Panc1 (cell line): ENCODE results near the gene ORC4. TPM values are rescaled to one million over a fixed set of nuclear protein-coding genes. Genes with fewer than 3 reads are reported as not detected.
"Not testable (repeated sequence)": the region's sequence is repeated elsewhere in the genome, so short reads cannot be mapped to it uniquely, and the experiment has no call there.

ENCODE experiments used
- ATAC-seq: fragments of 200-7000 bp; cut with Tn5 transposase; 2 replicates; pipeline ENCODE4 v1.9.1; 2020; ENCODE audit warnings: mild to moderate bottlenecking, moderate library complexity
- BruUV-seq: library from RNA; stranded (reverse); fragments of 400-500 nt; replicated peaks from 2 replicates; lab custom pipeline; 2021; lab: Mats Ljungman, UMichigan
- CTCF ChIA-PET: fragments of 300-600 bp; sonication (Branson Sonifier 250); formaldehyde crosslinking; loops from one replicate; lab custom pipeline; 2022; ENCODE audit warnings: antibody characterized with exemption; lab: Charles Lee
- POLR2A ChIA-PET: fragments of 300-600 bp; sonication (Branson Sonifier 250); formaldehyde crosslinking; loops from one replicate; lab custom pipeline; 2022; ENCODE audit warnings: antibody characterized with exemption; lab: Charles Lee
- DNase-seq: peaks from one replicate; pipeline ENCODE4 v3.0.0-alpha.2; 2010; ENCODE audit warnings: low read depth, low spot score
- H3K27ac ChIP-seq: 2 replicates; pipeline ENCODE4 v1.5.1; 2011; ENCODE audit warnings: mild to moderate bottlenecking, low read length, inconsistent platforms
- H3K27me3 ChIP-seq: fragments of 200-500 bp; sonication (Bioruptor generic); 2 replicates; pipeline ENCODE4 v1.6.0; 2014; ENCODE audit warnings: low read length, inconsistent platforms; ENCODE audit not compliant: control insufficient read depth, insufficient read depth
- H3K36me3 ChIP-seq: fragments of 200-500 bp; sonication (Bioruptor generic); 2 replicates; pipeline ENCODE4 v1.5.1; 2014; ENCODE audit warnings: inconsistent platforms, mild to moderate bottlenecking, low read length, moderate library complexity; ENCODE audit not compliant: control insufficient read depth, insufficient read depth
- H3K4me1 ChIP-seq: 2 replicates; pipeline ENCODE4 v1.5.1; 2011; ENCODE audit warnings: inconsistent platforms, mild to moderate bottlenecking, low read length, moderate library complexity; ENCODE audit not compliant: control insufficient read depth, insufficient read depth
- H3K4me3 ChIP-seq, 2 experiments: 2 replicates each; pipeline ENCODE4 v1.5.1; 2011 to 2012; ENCODE audit warnings: low read depth in 2 of 2, low read length in 2 of 2, mild to moderate bottlenecking in 2 of 2, inconsistent platforms in 1 of 2, moderate library complexity in 1 of 2
- H3K9me3 ChIP-seq: fragments of 200-500 bp; sonication (Bioruptor generic); 2 replicates; pipeline ENCODE4 v1.5.1; 2014; ENCODE audit warnings: low read depth, mild to moderate bottlenecking, inconsistent platforms, low read length, moderate library complexity; ENCODE audit not compliant: control insufficient read depth, insufficient read depth
- CTCF ChIP-seq: fragments of 450-650 bp; IDR thresholded peaks from 2 replicates; pipeline ENCODE4 v1.5.1; 2017; ENCODE audit warnings: mild to moderate bottlenecking
- POLR2AphosphoS5 ChIP-seq: IDR thresholded peaks from 2 replicates; pipeline ENCODE4 v1.6.1; 2012; ENCODE audit warnings: mild to moderate bottlenecking, low read depth, low read length, moderate library complexity
- REST ChIP-seq, 2 experiments: IDR thresholded peaks; 2 replicates each; pipeline ENCODE4 v1.6.1; 2011 to 2012; ENCODE audit warnings: low read depth in 2 of 2, control low read depth in 1 of 2, low read length in 1 of 2, mild to moderate bottlenecking in 1 of 2, moderate library complexity in 1 of 2; ENCODE audit not compliant: insufficient read depth in 1 of 2
- SIN3A ChIP-seq: IDR thresholded peaks from 2 replicates; pipeline ENCODE4 v1.6.1; 2012; ENCODE audit warnings: low read depth, mild to moderate bottlenecking, low read length, moderate library complexity, borderline replicate concordance; ENCODE audit not compliant: insufficient read depth
- TCF7L2 ChIP-seq: IDR thresholded peaks from 2 replicates; pipeline ENCODE4 v1.6.1; 2011; ENCODE audit warnings: mild to moderate bottlenecking, low read depth, low read length, inconsistent platforms
- in situ Hi-C: cut with HindIII; loops from 2 replicates; pipeline ENCODE4 v1.10.0; 2016; ENCODE audit warnings: low sequenced_read_pairs, low pct_unique_long_range_greater_than_20kb
- intact Hi-C: fragments of 100-400 bp; cut with micrococcal nuclease; formaldehyde crosslinking; loops from one replicate; pipeline ENCODE4 v1.10.0; 2022; ENCODE audit not compliant: unreplicated experiment
- total RNA-seq: library from RNA; stranded (reverse); gene quantifications from one replicate; pipeline ENCODE4 v1.2.1, GENCODE V29; 2021; ENCODE audit not compliant: unreplicated experiment

The ORC4 gene
- total RNA-seq, 1 experiment from 2014 or later = 43.3 TPM

GRCh38 chr2:147996828-147997227 is 23.7 kb downstream of the ORC4 start:
- H3K36me3 ChIP-seq = no peaks in the 10 kb centered on the region
- intact Hi-C loops = loop anchor here (10.0 kb wide), 1 partner anchor 208 kb away; no protein-coding TSS in a partner anchor
- DNase-seq = no peak

GRCh38 chr2:147994965-147995364 is 25.6 kb downstream of the ORC4 start:
- DNase-seq, POLR2A ChIA-PET, H3K27ac ChIP-seq, H3K9me3 ChIP-seq, in situ Hi-C loops, H3K36me3 ChIP-seq, BruUV-seq, CTCF ChIA-PET, H3K4me3 ChIP-seq, H3K4me1 ChIP-seq, ATAC-seq, H3K27me3 ChIP-seq: not testable (repeated sequence)
- intact Hi-C loops = loop anchor here (10.0 kb wide), 1 partner anchor 210 kb away; no protein-coding TSS in a partner anchor

More at GRCh38 chr2:147996828-147997227, 23.7 kb downstream of the ORC4 start:
- ATAC-seq = no peak
- no peak overlapping the region for H3K4me3 ChIP-seq
- H3K9me3 ChIP-seq = peaks cover 10% of the 10 kb centered on the region; the same call in 1 of the 2 replicates
- H3K27me3 ChIP-seq = no peaks in the 10 kb centered on the region
- no peak overlapping the region for H3K27ac ChIP-seq
- CTCF ChIA-PET = no interaction called here
- in situ Hi-C loops = no loop called here
- H3K4me1 ChIP-seq = 0 out of 2 replicates have a peak, but pooled peaks cover 3% of the 10 kb centered on the region
- POLR2A ChIA-PET = no interaction called here
- no TSS peak for BruUV-seq
- TF ChIP-seq CTCF = no peak
- no peak for TF ChIP-seq TCF7L2
- no peak for TF ChIP-seq POLR2AphosphoS5
- TF ChIP-seq REST (IDR thresholded peaks at IDR 0.05; ENCODE audit: insufficient read depth in 1 of 2, low read depth in 2 of 2, low read length in 1 of 2) = no peak
- no peak for TF ChIP-seq SIN3A

- H3K4me1 ChIP-seq = no peaks in the 10 kb centered on the region
- no peaks in the 10 kb centered on the region for H3K27me3 ChIP-seq
- no peak overlapping the region for H3K27ac ChIP-seq
- ChIA-PET CTCF (interaction anchor here (0.9 to 1.2 kb wide), 2 partner anchors 31 to 519 kb away, joined by 3 to 5 read pairs; partner anchors contain the start of genes MBD5 and ORC4), POLR2A (no interaction called here)
- in situ Hi-C loops = no loop called here
- H3K36me3 ChIP-seq = no peaks in the 10 kb centered on the region
- intact Hi-C loops = loop anchor here (2.0 to 10.0 kb wide), 2 partner anchors 215 to 519 kb away; no protein-coding TSS in a partner anchor
- no peak for TF ChIP-seq POLR2AphosphoS5
- TF ChIP-seq TCF7L2 = no peak
- TF ChIP-seq SIN3A = no peak
- no peak for TF ChIP-seq REST (IDR thresholded peaks at IDR 0.05; ENCODE audit: insufficient read depth in 1 of 2, low read depth in 2 of 2, low read length in 1 of 2)
- TF ChIP-seq CTCF = peak; percentile 64; the same call in 1 of the 2 replicates
- no peaks in the 10 kb centered on the region for H3K9me3 ChIP-seq
- ATAC-seq = no peak
- no TSS peak for BruUV-seq
- H3K4me3 ChIP-seq = no peak overlapping the region
- DNase-seq = peak; percentile 28
Measured at GRCh38 chr2:147989809-147990403, 30.6 kb downstream of the ORC4 start.
